Brain microvascular endothelial cell (primary cell): Measurements from ENCODE around the gene SRRD.

Experiments
- DNase-seq: peaks from one replicate; pipeline ENCODE4 v3.0.0-alpha.2; 2020
- H3K27ac ChIP-seq: fragments of 250-450 bp; sonication (Bioruptor Pico); 2 replicates; pipeline ENCODE4 v1.5.1; 2020; ENCODE audit warnings: mild to moderate bottlenecking, moderate library complexity
- H3K27me3 ChIP-seq: fragments of 250-450 bp; sonication (Bioruptor Pico); replicated peaks from 2 replicates; pipeline ENCODE4 v1.5.1; 2020; ENCODE audit warnings: mild to moderate bottlenecking
- H3K36me3 ChIP-seq: fragments of 250-450 bp; sonication (Bioruptor Pico); replicated peaks from 2 replicates; pipeline ENCODE4 v1.5.1; 2020; ENCODE audit warnings: mild to moderate bottlenecking
- H3K4me3 ChIP-seq: 2 replicates; pipeline ENCODE4 v1.5.1; 2011; ENCODE audit warnings: low read depth, mild to moderate bottlenecking, control low read depth, low read length, moderate library complexity
- in situ Hi-C: cut with HindIII; loops from 2 replicates; pipeline ENCODE4 v1.10.0; 2017; ENCODE audit warnings: low sequenced_read_pairs, low pct_ligation_motif_present
- TF ChIP-seq, protein P1 (sequence below): IDR thresholded peaks from 2 replicates; pipeline ENCODE4 v1.5.1; 2011; ENCODE audit warnings: low read depth, mild to moderate bottlenecking, moderate library complexity, low read length, control low read depth, inconsistent platforms; ENCODE audit errors: missing control alignments

The SRRD gene

DNA sequence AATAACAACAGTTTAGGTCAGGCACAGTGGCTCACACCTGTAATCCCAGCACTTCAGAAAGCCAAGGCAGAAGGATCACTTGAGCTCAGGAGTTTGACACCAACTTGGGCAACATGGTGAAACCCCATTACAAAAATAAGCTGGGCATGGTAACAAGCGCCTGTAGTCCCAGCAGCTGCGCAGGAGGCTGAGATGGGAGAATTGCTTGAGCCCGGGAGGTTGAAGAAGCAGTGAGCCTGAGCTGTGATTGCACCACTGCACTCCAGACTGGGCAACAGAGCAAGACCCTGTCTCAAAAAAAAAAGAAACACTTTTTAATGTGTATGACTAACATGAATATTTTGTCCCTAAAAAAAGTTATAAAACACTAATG is 53.1 kb downstream of the SRRD start:
- peaks cover 45% of the 10 kb centered on the region for H3K36me3 ChIP-seq
- DNase-seq: no peak
- H3K27me3 ChIP-seq: no peaks in the 10 kb centered on the region
- TF ChIP-seq, protein P1, sequence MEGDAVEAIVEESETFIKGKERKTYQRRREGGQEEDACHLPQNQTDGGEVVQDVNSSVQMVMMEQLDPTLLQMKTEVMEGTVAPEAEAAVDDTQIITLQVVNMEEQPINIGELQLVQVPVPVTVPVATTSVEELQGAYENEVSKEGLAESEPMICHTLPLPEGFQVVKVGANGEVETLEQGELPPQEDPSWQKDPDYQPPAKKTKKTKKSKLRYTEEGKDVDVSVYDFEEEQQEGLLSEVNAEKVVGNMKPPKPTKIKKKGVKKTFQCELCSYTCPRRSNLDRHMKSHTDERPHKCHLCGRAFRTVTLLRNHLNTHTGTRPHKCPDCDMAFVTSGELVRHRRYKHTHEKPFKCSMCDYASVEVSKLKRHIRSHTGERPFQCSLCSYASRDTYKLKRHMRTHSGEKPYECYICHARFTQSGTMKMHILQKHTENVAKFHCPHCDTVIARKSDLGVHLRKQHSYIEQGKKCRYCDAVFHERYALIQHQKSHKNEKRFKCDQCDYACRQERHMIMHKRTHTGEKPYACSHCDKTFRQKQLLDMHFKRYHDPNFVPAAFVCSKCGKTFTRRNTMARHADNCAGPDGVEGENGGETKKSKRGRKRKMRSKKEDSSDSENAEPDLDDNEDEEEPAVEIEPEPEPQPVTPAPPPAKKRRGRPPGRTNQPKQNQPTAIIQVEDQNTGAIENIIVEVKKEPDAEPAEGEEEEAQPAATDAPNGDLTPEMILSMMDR: no peak
- no peak overlapping the region for H3K27ac ChIP-seq
- H3K4me3 ChIP-seq: no peak overlapping the region
- in situ Hi-C loops: no loop called here

DNA sequence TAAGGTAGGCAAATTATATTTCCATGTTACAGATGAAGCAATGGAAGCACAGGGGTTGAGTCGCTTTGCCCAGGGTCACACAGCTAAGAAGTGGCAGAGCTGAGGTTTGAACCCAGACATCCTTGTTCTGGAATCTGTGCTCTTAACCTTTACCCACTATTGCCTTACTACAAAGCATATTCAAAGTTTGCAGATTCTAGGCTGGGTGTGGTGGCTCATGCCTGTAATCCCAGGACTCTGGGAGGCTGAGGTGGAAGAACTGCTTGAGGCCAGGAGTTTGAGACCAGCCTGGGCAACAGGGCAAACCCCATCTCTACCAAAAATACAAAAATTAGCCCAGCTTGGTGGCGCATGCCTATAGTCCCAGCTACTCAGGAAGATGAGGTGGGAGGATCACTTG is 56.4 kb downstream of the SRRD start:
- no peak for DNase-seq
- H3K4me3 ChIP-seq: no peak overlapping the region
- no peaks in the 10 kb centered on the region for H3K27me3 ChIP-seq
- no peak overlapping the region for H3K27ac ChIP-seq
- in situ Hi-C loops: no loop called here
- TF ChIP-seq, protein P1: no peak
- peaks cover 33% of the 10 kb centered on the region for H3K36me3 ChIP-seq

DNA sequence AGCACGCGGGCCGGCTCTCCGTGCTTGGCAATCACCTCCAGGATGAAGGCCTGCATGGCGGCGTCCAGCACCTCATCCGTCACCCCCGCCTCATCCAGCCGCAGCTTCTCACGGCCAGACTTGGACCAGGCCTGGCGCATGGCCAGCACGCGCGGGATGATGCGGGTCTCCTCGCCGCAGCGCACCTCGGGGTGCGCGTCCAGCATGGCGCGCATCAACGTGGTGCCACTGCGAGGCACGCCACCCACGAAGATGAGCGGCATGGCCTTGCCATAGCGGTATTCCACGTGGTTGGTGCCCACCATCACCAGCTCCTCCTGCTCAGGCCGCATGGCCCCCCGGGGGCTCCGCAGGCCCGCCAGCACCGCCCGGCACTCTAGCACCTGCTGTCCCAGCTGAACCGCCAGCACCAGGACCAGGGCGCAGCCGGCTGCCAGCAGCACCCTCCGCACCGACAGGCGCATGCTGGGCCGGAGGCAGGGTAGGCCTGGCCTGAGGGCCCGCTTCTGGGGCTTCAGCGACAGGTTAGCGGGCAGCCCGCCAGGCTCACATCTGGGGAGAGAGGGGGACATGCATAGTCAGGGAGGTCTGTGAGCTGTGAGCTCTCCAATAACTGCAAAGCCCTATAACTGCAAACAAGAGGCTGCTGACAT is 57.6 kb downstream of the SRRD start:
- in situ Hi-C loops: no loop called here
- Histone ChIP-seq H3K4me3 (no peak overlapping the region), H3K27me3 (no peaks in the 10 kb centered on the region), H3K36me3 (peaks cover 31% of the 10 kb centered on the region), H3K27ac (no peak overlapping the region)
- no peak for DNase-seq
- TF ChIP-seq, protein P1: no peak

DNA sequence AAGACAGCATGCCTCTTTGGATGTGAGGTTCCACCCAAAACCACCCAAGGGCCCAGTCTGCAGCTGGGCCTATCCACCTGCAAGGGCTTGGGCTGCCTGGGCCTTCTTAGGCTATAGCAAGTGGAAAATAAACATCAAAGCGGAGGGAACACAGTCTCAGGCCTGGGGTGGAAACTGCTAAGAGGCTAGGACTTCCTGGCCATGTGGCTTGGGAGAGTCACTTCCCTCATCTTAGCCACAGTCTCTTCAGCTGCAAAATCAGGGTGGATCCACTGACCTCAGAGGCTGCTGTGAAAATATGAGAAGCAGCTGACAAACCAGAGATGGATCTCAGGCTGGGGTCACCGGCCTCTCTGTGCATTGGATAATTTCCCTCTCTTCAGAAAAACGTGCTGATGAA is 59.2 kb downstream of the SRRD start:
- TF ChIP-seq, protein P1: no peak
- H3K36me3 ChIP-seq: peaks cover 25% of the 10 kb centered on the region
- no peak for DNase-seq
- H3K4me3 ChIP-seq: no peak overlapping the region
- in situ Hi-C loops: no loop called here
- H3K27ac ChIP-seq: no peak overlapping the region
- H3K27me3 ChIP-seq: no peaks in the 10 kb centered on the region
